Measurements from ENCODE around the gene LASP1. TPM values are rescaled to one million over a fixed set of nuclear protein-coding genes. Genes with fewer than 3 reads are reported as not detected.

LASP1 gene
- total and polyA plus RNA-seq, 2 experiments from 2014 or later: 48.7 to 173 TPM

GRCh38 chr17:38888842-38889241 lies 19.0 kb downstream of the LASP1 start:
- no peak for ATAC-seq
- no peak overlapping the region for H3K4me3 ChIP-seq
- Mint-ChIP-seq H3K4me3 (no peak overlapping the region), H3K36me3 (ENCODE audit: low read depth) (peaks cover 29% of the 10 kb centered on the region), H3K27me3 (ENCODE audit: insufficient read depth, low read depth, poor library complexity) (peaks cover 4% of the 10 kb centered on the region), H3K9me3 (no peaks in the 10 kb centered on the region), H3K27ac (no peak overlapping the region), H3K4me1 (peaks cover 37% of the 10 kb centered on the region)
- 0 out of 2 replicates have a peak, but pooled peaks cover 3% of the 10 kb centered on the region for H3F3A ChIP-seq (replicated peaks; ENCODE audit: low read depth)
- peaks cover 30% of the 10 kb centered on the region for H3K4me1 ChIP-seq (ENCODE audit: insufficient read depth)
- TF ChIP-seq EZH2 (IDR thresholded peaks at IDR 0.05; ENCODE audit: low read depth, unreplicated experiment) (no peak), REST (IDR thresholded peaks at IDR 0.05; ENCODE audit: unreplicated experiment) (no peak), EZH2phosphoT487 (IDR thresholded peaks at IDR 0.05; ENCODE audit: unreplicated experiment) (no peak), STAT1 (IDR thresholded peaks at IDR 0.05; ENCODE audit: unreplicated experiment) (no peak), ZNF331 (CRISPR knock-in tag; IDR thresholded peaks at IDR 0.05; ENCODE audit: low read depth) (no peak), ZNF114 (CRISPR knock-in tag; IDR thresholded peaks at IDR 0.05) (no peak), JUNB (IDR thresholded peaks at IDR 0.05; ENCODE audit: unreplicated experiment) (no peak), POLR2AphosphoS5 (IDR thresholded peaks at IDR 0.05; ENCODE audit: low read depth) (no peak), CREB1 (CRISPR knock-in tag; IDR thresholded peaks at IDR 0.05; ENCODE audit: low read depth) (no peak), NANOG (IDR thresholded peaks at IDR 0.05; ENCODE audit: borderline replicate concordance) (no peak)
- TF ChIP-seq, protein P1, sequence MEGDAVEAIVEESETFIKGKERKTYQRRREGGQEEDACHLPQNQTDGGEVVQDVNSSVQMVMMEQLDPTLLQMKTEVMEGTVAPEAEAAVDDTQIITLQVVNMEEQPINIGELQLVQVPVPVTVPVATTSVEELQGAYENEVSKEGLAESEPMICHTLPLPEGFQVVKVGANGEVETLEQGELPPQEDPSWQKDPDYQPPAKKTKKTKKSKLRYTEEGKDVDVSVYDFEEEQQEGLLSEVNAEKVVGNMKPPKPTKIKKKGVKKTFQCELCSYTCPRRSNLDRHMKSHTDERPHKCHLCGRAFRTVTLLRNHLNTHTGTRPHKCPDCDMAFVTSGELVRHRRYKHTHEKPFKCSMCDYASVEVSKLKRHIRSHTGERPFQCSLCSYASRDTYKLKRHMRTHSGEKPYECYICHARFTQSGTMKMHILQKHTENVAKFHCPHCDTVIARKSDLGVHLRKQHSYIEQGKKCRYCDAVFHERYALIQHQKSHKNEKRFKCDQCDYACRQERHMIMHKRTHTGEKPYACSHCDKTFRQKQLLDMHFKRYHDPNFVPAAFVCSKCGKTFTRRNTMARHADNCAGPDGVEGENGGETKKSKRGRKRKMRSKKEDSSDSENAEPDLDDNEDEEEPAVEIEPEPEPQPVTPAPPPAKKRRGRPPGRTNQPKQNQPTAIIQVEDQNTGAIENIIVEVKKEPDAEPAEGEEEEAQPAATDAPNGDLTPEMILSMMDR (conservative IDR thresholded peaks at IDR 0.05; ENCODE audit: low read depth in 2 of 2): no peak
- TF ChIP-seq, protein P2, sequence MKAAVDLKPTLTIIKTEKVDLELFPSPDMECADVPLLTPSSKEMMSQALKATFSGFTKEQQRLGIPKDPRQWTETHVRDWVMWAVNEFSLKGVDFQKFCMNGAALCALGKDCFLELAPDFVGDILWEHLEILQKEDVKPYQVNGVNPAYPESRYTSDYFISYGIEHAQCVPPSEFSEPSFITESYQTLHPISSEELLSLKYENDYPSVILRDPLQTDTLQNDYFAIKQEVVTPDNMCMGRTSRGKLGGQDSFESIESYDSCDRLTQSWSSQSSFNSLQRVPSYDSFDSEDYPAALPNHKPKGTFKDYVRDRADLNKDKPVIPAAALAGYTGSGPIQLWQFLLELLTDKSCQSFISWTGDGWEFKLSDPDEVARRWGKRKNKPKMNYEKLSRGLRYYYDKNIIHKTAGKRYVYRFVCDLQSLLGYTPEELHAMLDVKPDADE (IDR thresholded peaks at IDR 0.05): no peak
- TF ChIP-seq, protein P3, sequence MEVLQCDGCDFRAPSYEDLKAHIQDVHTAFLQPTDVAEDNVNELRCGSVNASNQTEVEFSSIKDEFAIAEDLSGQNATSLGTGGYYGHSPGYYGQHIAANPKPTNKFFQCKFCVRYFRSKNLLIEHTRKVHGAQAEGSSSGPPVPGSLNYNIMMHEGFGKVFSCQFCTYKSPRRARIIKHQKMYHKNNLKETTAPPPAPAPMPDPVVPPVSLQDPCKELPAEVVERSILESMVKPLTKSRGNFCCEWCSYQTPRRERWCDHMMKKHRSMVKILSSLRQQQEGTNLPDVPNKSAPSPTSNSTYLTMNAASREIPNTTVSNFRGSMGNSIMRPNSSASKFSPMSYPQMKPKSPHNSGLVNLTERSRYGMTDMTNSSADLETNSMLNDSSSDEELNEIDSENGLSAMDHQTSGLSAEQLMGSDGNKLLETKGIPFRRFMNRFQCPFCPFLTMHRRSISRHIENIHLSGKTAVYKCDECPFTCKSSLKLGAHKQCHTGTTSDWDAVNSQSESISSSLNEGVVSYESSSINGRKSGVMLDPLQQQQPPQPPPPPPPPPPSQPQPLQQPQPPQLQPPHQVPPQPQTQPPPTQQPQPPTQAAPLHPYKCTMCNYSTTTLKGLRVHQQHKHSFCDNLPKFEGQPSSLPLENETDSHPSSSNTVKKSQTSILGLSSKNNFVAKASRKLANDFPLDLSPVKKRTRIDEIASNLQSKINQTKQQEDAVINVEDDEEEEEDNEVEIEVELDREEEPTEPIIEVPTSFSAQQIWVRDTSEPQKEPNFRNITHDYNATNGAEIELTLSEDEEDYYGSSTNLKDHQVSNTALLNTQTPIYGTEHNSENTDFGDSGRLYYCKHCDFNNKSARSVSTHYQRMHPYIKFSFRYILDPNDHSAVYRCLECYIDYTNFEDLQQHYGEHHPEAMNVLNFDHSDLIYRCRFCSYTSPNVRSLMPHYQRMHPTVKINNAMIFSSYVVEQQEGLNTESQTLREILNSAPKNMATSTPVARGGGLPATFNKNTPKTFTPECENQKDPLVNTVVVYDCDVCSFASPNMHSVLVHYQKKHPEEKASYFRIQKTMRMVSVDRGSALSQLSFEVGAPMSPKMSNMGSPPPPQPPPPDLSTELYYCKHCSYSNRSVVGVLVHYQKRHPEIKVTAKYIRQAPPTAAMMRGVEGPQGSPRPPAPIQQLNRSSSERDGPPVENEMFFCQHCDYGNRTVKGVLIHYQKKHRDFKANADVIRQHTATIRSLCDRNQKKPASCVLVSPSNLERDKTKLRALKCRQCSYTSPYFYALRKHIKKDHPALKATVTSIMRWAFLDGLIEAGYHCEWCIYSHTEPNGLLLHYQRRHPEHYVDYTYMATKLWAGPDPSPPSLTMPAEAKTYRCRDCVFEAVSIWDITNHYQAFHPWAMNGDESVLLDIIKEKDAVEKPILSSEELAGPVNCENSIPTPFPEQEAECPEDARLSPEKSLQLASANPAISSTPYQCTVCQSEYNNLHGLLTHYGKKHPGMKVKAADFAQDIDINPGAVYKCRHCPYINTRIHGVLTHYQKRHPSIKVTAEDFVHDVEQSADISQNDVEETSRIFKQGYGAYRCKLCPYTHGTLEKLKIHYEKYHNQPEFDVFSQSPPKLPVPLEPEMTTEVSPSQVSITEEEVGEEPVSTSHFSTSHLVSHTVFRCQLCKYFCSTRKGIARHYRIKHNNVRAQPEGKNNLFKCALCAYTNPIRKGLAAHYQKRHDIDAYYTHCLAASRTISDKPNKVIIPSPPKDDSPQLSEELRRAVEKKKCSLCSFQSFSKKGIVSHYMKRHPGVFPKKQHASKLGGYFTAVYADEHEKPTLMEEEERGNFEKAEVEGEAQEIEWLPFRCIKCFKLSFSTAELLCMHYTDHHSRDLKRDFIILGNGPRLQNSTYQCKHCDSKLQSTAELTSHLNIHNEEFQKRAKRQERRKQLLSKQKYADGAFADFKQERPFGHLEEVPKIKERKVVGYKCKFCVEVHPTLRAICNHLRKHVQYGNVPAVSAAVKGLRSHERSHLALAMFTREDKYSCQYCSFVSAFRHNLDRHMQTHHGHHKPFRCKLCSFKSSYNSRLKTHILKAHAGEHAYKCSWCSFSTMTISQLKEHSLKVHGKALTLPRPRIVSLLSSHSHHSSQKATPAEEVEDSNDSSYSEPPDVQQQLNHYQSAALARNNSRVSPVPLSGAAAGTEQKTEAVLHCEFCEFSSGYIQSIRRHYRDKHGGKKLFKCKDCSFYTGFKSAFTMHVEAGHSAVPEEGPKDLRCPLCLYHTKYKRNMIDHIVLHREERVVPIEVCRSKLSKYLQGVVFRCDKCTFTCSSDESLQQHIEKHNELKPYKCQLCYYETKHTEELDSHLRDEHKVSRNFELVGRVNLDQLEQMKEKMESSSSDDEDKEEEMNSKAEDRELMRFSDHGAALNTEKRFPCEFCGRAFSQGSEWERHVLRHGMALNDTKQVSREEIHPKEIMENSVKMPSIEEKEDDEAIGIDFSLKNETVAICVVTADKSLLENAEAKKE (CRISPR knock-in tag; IDR thresholded peaks at IDR 0.05): no peak
- peaks cover 57% of the 10 kb centered on the region for H3K79me2 ChIP-seq (replicated peaks; ENCODE audit: insufficient read depth)
- H3K9me2 ChIP-seq (ENCODE audit: insufficient read depth): no peaks in the 10 kb centered on the region
- H3K4me2 ChIP-seq: no peak overlapping the region
- no peak overlapping the region for H2AFZ ChIP-seq
- DNase-seq (ENCODE audit: low spot score): no peak
- no peaks in the 10 kb centered on the region for H3K27me3 ChIP-seq (ENCODE audit: insufficient read depth)
- H3K27ac ChIP-seq (ENCODE audit: low read depth): no peak overlapping the region
- H4K20me1 ChIP-seq (replicated peaks; ENCODE audit: insufficient read depth): peaks cover 14% of the 10 kb centered on the region; the same call in 1 of the 2 replicates
- no peaks in the 10 kb centered on the region for H3K36me3 ChIP-seq (ENCODE audit: insufficient read depth)

Measured in GM23338 (cell line).